ENCODE data around the gene IDH2. TPM values are rescaled to one million over a fixed set of nuclear protein-coding genes. Genes with fewer than 3 reads are reported as not detected.

The IDH2 gene
- total RNA-seq, 6 donors from 2014 or later: 41.5 to 72.1 (median 48.7) TPM

DNA sequence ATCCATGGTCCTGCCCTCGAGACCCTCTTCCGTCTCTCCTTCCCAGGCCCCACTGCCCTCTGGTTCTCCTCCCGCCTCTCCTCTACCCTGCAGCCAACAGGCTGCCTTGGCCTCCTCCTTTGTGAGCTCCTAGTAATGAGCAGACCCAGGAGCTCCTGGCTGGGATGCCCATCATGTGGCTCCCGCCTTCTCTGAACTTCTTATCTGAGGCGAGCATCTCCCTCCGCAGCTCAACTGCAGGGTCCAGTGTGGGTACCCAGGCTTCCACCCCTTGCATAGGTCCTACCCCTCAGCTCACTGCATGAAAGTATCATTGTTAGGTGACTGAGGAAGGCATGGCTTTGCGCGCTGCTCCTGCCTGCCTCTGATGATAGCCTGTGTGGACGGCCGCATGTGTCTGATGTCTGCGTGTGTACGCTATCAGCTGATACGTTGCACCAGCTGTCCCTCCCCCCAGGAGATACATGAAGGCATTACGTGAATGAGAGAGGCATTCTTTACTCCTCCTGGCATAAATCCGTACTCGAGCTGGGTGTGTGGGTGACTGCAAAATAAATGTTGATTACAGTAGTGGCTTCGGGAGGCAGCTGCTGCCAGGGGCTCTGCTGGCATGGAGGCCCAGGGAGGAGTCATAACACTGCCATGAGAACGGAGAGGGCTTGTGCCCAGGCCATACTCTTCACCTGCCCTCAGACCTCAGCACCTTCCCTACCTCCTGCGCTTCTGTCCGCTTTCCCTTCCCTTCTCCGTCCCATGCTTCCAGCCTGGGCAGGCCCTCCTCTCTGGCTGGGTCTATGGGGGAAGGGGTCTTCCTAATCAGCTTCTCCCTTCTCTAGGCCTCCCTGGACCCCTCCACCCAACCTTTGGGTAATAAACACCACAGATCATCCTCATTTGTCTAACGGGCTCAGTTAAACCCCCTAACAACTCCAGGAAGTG lies 52.3 kb downstream of the IDH2 start:
- no peaks in the 10 kb centered on the region for H3K27me3 ChIP-seq
- TF ChIP-seq POLR2AphosphoS5 (IDR thresholded peaks at IDR 0.05): no peak
- TF ChIP-seq CTCF (IDR thresholded peaks at IDR 0.05): no peak
- no peak for TF ChIP-seq EP300 (IDR thresholded peaks at IDR 0.05)
- TF ChIP-seq POLR2A (IDR thresholded peaks at IDR 0.05): no peak
- peaks cover 42 to 62% (median 52%) of the 10 kb centered on the region in 4 donors for H3K4me1 ChIP-seq
- H3K9me3 ChIP-seq: no peaks in the 10 kb centered on the region
- H3K27ac ChIP-seq: peak overlapping the region in 3 of 4 donors; percentile 23 to 42 (median 36)
- no peak overlapping the region for H3K4me3 ChIP-seq
- H3K36me3 ChIP-seq: no peaks in the 10 kb centered on the region
- 82 to 84% methylated on average over 19 to 22 of the region's 22 CpGs for WGBS, 2 donors
- DNase-seq: no peak
- no peak for ATAC-seq (ENCODE audit: low FRiP score in 2 of 2)

- no peak for TF ChIP-seq CTCF (IDR thresholded peaks at IDR 0.05)
- TF ChIP-seq EP300 (IDR thresholded peaks at IDR 0.05): no peak
- peaks cover 36 to 57% (median 46%) of the 10 kb centered on the region in 4 donors for H3K4me1 ChIP-seq
- DNase-seq (no peak), ATAC-seq (ENCODE audit: low FRiP score in 2 of 2) (no peak)
- H3K27me3 ChIP-seq: no peaks in the 10 kb centered on the region
- H3K36me3 ChIP-seq: no peaks in the 10 kb centered on the region
- H3K4me3 ChIP-seq: no peak overlapping the region
- no peaks in the 10 kb centered on the region for H3K9me3 ChIP-seq
- WGBS, 2 donors: 95 to 100% methylated on average over 5 of the region's 5 CpGs
- H3K27ac ChIP-seq: peak overlapping the region in 3 of 4 donors; percentile 70 to 86 (median 82)
Measured at GRCh38 chr15:90049030-90049429, 53.2 kb downstream of the IDH2 start.

DNA sequence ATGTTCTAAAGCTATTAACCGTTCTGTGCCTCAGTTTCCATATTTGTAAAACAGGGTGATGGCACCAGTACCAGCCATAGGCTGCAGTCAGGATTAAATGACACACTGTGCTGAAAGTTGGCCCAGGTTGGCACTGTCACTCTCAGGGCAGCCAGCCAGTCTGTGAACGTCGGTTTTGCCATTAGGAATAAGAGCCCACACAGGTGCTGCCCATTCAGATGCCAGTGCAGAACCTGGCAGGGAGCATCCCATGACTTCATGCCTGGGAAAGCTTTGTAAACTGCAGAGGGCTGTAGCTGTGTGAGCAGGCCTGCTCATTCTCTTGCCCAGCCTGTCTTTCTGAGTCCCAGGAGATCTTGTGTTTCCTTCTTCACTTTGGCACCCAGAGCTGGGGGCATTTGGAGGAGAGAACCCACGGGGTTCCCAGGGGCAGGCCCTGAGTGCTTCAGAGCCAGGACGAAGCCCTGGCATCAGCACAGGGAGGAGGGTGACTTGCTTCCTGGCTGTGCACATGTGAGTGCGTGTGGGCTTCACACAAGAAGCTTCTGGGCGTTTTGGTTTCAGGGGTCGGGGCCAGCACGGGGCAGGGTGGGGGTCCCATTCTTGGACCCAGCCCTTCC lies 54.2 kb downstream of the IDH2 start:
- Histone ChIP-seq H3K4me3 (no peak overlapping the region), H3K9me3 (no peaks in the 10 kb centered on the region), H3K27me3 (no peaks in the 10 kb centered on the region), H3K36me3 (no peaks in the 10 kb centered on the region), H3K27ac (peak overlapping the region; percentile 70 to 86 (median 81)), H3K4me1 (peaks cover 35 to 55% (median 44%) of the 10 kb centered on the region in 4 donors)
- 56 to 62% methylated on average over 1 to 9 of the region's 9 CpGs for WGBS, 2 donors
- ATAC-seq (ENCODE audit: low FRiP score in 2 of 2) (no peak), DNase-seq (no peak)
- TF ChIP-seq POLR2A (IDR thresholded peaks at IDR 0.05) (no peak), POLR2AphosphoS5 (IDR thresholded peaks at IDR 0.05) (no peak), EP300 (IDR thresholded peaks at IDR 0.05) (no peak), CTCF (IDR thresholded peaks at IDR 0.05) (no peak)

DNA sequence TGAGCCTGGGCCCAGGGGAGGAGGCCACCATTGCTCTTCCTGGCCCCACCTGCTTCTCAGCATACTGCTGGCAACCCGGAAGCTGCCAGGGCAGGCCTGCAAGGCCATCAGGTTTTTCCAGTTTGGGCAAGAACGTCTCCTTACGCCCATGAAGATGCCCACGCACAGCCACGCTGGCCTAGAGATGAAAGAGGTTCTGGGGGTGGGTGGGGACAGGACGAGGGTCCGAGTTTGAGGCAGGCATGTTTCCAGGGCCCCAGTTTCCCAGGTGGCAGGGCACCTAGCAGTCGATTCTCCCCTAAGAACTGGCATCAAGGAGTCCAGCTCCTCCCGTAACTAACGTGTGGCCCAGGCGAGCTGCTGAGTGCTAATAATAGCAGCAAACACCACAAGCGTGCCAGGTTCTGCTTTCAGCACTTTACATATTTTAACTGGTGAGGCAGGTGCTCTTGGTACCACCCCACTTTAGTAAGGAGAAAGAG lies 55.3 kb downstream of the IDH2 start:
- Histone ChIP-seq H3K4me1 (peaks cover 35 to 51% (median 41%) of the 10 kb centered on the region in 4 donors), H3K36me3 (no peaks in the 10 kb centered on the region), H3K27me3 (no peaks in the 10 kb centered on the region), H3K9me3 (no peaks in the 10 kb centered on the region), H3K27ac (peak overlapping the region; percentile 80 to 87 (median 84)), H3K4me3 (no peak overlapping the region)
- ATAC-seq (ENCODE audit: low FRiP score in 2 of 2) (peak; percentile 54 to 84), DNase-seq (peak in 1 of 2 donors; percentile 87)
- WGBS, 2 donors: 60 to 67% methylated on average over 3 to 9 of the region's 12 CpGs
- TF ChIP-seq CTCF (IDR thresholded peaks at IDR 0.05) (no peak), POLR2AphosphoS5 (IDR thresholded peaks at IDR 0.05) (peak in 1 of 2 donors; percentile 53), POLR2A (IDR thresholded peaks at IDR 0.05) (peak in 1 of 4 donors; percentile 21), EP300 (IDR thresholded peaks at IDR 0.05) (peak in 1 of 4 donors; percentile 64)

All from upper lobe of left lung (tissue), 6 donors.